ENCODE measurements around the gene UBA7.

DNA sequence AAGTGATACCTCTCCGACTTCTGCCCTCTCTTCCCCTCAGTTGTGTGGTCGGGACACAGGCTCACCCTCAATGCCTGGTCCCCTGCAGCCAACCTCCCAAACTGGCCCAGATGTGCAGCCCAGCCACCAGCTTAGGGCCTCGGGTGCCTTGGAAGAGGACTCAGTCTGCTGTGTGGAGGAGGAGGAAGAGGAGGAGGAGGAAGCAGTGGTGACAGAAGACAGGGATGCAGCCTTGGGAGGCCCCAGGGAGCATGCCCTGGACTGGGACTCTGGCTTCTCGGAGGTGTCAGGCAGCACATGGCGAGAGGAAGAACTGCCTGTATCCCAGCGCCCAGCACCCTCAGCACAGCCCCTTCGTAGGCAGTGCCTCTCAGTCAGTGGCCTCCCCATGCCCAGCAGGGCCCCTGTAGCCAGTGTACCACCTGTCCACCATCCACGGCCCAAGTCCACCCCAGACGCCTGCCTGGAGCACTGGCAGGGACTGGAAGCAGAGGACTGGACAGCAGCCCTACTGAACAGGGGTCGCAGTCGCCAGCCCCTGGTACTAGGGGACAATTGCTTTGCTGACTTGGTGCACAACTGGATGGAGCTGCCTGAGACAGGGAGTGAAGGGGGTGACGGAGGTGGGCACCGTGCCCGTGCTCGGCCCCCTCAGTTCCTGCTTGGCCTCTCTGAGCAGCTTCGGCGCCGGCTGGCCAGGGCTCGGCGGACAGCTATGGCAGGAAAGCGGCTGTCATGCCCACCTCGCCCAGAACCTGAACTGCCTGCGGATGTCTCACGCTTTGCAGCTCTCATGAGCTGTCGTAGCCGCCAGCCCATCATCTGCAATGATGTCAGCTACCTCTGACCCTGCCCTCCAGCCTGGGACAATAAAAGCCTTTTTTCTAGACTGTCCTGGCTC is 9.4 kb downstream of the UBA7 start:
- TF ChIP-seq, protein P1, sequence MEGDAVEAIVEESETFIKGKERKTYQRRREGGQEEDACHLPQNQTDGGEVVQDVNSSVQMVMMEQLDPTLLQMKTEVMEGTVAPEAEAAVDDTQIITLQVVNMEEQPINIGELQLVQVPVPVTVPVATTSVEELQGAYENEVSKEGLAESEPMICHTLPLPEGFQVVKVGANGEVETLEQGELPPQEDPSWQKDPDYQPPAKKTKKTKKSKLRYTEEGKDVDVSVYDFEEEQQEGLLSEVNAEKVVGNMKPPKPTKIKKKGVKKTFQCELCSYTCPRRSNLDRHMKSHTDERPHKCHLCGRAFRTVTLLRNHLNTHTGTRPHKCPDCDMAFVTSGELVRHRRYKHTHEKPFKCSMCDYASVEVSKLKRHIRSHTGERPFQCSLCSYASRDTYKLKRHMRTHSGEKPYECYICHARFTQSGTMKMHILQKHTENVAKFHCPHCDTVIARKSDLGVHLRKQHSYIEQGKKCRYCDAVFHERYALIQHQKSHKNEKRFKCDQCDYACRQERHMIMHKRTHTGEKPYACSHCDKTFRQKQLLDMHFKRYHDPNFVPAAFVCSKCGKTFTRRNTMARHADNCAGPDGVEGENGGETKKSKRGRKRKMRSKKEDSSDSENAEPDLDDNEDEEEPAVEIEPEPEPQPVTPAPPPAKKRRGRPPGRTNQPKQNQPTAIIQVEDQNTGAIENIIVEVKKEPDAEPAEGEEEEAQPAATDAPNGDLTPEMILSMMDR (IDR thresholded peaks at IDR 0.05): no peak
- no peak for TF ChIP-seq SIN3A (IDR thresholded peaks at IDR 0.05; ENCODE audit: borderline replicate concordance, insufficient read depth, low read depth, low read length)
- TF ChIP-seq, protein P2, sequence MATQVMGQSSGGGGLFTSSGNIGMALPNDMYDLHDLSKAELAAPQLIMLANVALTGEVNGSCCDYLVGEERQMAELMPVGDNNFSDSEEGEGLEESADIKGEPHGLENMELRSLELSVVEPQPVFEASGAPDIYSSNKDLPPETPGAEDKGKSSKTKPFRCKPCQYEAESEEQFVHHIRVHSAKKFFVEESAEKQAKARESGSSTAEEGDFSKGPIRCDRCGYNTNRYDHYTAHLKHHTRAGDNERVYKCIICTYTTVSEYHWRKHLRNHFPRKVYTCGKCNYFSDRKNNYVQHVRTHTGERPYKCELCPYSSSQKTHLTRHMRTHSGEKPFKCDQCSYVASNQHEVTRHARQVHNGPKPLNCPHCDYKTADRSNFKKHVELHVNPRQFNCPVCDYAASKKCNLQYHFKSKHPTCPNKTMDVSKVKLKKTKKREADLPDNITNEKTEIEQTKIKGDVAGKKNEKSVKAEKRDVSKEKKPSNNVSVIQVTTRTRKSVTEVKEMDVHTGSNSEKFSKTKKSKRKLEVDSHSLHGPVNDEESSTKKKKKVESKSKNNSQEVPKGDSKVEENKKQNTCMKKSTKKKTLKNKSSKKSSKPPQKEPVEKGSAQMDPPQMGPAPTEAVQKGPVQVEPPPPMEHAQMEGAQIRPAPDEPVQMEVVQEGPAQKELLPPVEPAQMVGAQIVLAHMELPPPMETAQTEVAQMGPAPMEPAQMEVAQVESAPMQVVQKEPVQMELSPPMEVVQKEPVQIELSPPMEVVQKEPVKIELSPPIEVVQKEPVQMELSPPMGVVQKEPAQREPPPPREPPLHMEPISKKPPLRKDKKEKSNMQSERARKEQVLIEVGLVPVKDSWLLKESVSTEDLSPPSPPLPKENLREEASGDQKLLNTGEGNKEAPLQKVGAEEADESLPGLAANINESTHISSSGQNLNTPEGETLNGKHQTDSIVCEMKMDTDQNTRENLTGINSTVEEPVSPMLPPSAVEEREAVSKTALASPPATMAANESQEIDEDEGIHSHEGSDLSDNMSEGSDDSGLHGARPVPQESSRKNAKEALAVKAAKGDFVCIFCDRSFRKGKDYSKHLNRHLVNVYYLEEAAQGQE (IDR thresholded peaks at IDR 0.05; ENCODE audit: insufficient read depth in 1 of 2, low read depth in 2 of 2, low read length in 1 of 2): no peak

Data from Panc1 (cell line).